ENCODE measurements around the gene ZNF408. TPM values are rescaled to one million over a fixed set of nuclear protein-coding genes. Genes with fewer than 3 reads are reported as not detected.

ZNF408 gene
- total RNA-seq, result 10 to 100 TPM; 11.0 to 14.7 TPM
- 11.8 to 17.6 reads per million in 2 donors for total RNA-seq

GRCh38 chr11:46700241-46701077 is at the start of gene ZNF408, which contains the start of gene ARHGAP1:
TSS of gene ZNF408 (plus strand) at chr11:46701031. CDS start at chr11:46701048, 17 bp downstream.
TSS of gene ARHGAP1 (minus strand) at chr11:46700619. CDS start at chr11:46696107, 4,512 bp downstream.
- H3K9me3 ChIP-seq (ENCODE audit: control insufficient read depth, low read length, poor library complexity, severe bottlenecking), result no peaks in the 10 kb centered on the region
- Mint-ChIP-seq H3K36me3 (ENCODE audit: low read depth) (peaks cover 2% of the 10 kb centered on the region), H3K4me3 (peak within 1 kb of the TSS; percentile 96), H3K4me1 (peaks cover 35% of the 10 kb centered on the region), H3K27me3 (no peaks in the 10 kb centered on the region), H3K27ac (peak within 1 kb of the TSS; percentile 97)
- ATAC-seq (peak; percentile 94), DNase-seq (peak; percentile 96 to 98 (median 97))

GRCh38 chr11:46655631-46656030 is 45.2 kb upstream of the ZNF408 start:
- peak overlapping the region; percentile 16 for H3K27ac Mint-ChIP-seq
- peaks cover 3% of the 10 kb centered on the region for H3K4me1 Mint-ChIP-seq
- H3K9me3 ChIP-seq (ENCODE audit: control insufficient read depth, low read length, poor library complexity, severe bottlenecking), result no peaks in the 10 kb centered on the region
- no peak overlapping the region for H3K4me3 Mint-ChIP-seq
- DNase-seq, result no peak
- H3K27me3 Mint-ChIP-seq, result no peaks in the 10 kb centered on the region
- peaks cover 5% of the 10 kb centered on the region for H3K36me3 Mint-ChIP-seq (ENCODE audit: low read depth)
- no peak for ATAC-seq

- Mint-ChIP-seq H3K36me3 (ENCODE audit: low read depth) (peaks cover 2% of the 10 kb centered on the region), H3K4me1 (no peaks in the 10 kb centered on the region), H3K4me3 (no peak overlapping the region), H3K27me3 (no peaks in the 10 kb centered on the region), H3K27ac (peak overlapping the region; percentile 57)
- no peaks in the 10 kb centered on the region for H3K9me3 ChIP-seq (ENCODE audit: control insufficient read depth, low read length, poor library complexity, severe bottlenecking)
- ATAC-seq (no peak), DNase-seq (no peak)
Measured at GRCh38 chr11:46657186-46657585, 43.6 kb upstream of the ZNF408 start.

- no peak overlapping the region for H3K4me3 Mint-ChIP-seq
- H3K4me1 Mint-ChIP-seq, result no peaks in the 10 kb centered on the region
- ATAC-seq (no peak), DNase-seq (no peak)
- H3K36me3 Mint-ChIP-seq (ENCODE audit: low read depth), result peaks cover 2% of the 10 kb centered on the region
- H3K27me3 Mint-ChIP-seq, result no peaks in the 10 kb centered on the region
- no peaks in the 10 kb centered on the region for H3K9me3 ChIP-seq (ENCODE audit: control insufficient read depth, low read length, poor library complexity, severe bottlenecking)
- H3K27ac Mint-ChIP-seq, result peak overlapping the region; percentile 57
Measured at GRCh38 chr11:46658259-46658658, 42.6 kb upstream of the ZNF408 start.

- ATAC-seq, result no peak
- H3K36me3 Mint-ChIP-seq (ENCODE audit: low read depth), result peaks cover 7% of the 10 kb centered on the region
- H3K9me3 ChIP-seq (ENCODE audit: control insufficient read depth, low read length, poor library complexity, severe bottlenecking), result no peaks in the 10 kb centered on the region
- no peaks in the 10 kb centered on the region for H3K4me1 Mint-ChIP-seq
- no peak for DNase-seq
- H3K4me3 Mint-ChIP-seq, result peak overlapping the region; percentile 77
- no peaks in the 10 kb centered on the region for H3K27me3 Mint-ChIP-seq
- peak overlapping the region; percentile 51 for H3K27ac Mint-ChIP-seq
Measured at GRCh38 chr11:46659908-46660307, 40.9 kb upstream of the ZNF408 start.

GRCh38 chr11:46661836-46662235 is 39.0 kb upstream of the ZNF408 start:
- no peaks in the 10 kb centered on the region for H3K9me3 ChIP-seq (ENCODE audit: control insufficient read depth, low read length, poor library complexity, severe bottlenecking)
- DNase-seq (no peak), ATAC-seq (no peak)
- peaks cover 7% of the 10 kb centered on the region for H3K36me3 Mint-ChIP-seq (ENCODE audit: low read depth)
- no peak overlapping the region for H3K4me3 Mint-ChIP-seq
- H3K4me1 Mint-ChIP-seq, result no peaks in the 10 kb centered on the region
- no peaks in the 10 kb centered on the region for H3K27me3 Mint-ChIP-seq
- H3K27ac Mint-ChIP-seq, result peak overlapping the region; percentile 34

- ATAC-seq, result no peak
- DNase-seq, result no peak
- H3K9me3 ChIP-seq (ENCODE audit: control insufficient read depth, low read length, poor library complexity, severe bottlenecking), result no peaks in the 10 kb centered on the region
- Mint-ChIP-seq H3K4me3 (no peak overlapping the region), H3K36me3 (ENCODE audit: low read depth) (peaks cover 7% of the 10 kb centered on the region), H3K4me1 (no peaks in the 10 kb centered on the region), H3K27ac (no peak overlapping the region), H3K27me3 (no peaks in the 10 kb centered on the region)
Measured at GRCh38 chr11:46662366-46662765, 38.5 kb upstream of the ZNF408 start.

- peak overlapping the region; percentile 56 for H3K27ac Mint-ChIP-seq
- no peak for ATAC-seq
- H3K4me3 Mint-ChIP-seq, result no peak overlapping the region
- DNase-seq, result no peak
- peaks cover 7% of the 10 kb centered on the region for H3K36me3 Mint-ChIP-seq (ENCODE audit: low read depth)
- H3K27me3 Mint-ChIP-seq, result no peaks in the 10 kb centered on the region
- no peaks in the 10 kb centered on the region for H3K9me3 ChIP-seq (ENCODE audit: control insufficient read depth, low read length, poor library complexity, severe bottlenecking)
- H3K4me1 Mint-ChIP-seq, result no peaks in the 10 kb centered on the region
Measured at GRCh38 chr11:46663277-46663940, 37.4 kb upstream of the ZNF408 start.

- H3K27me3 Mint-ChIP-seq, result no peaks in the 10 kb centered on the region
- no peak overlapping the region for H3K4me3 Mint-ChIP-seq
- no peaks in the 10 kb centered on the region for H3K9me3 ChIP-seq (ENCODE audit: control insufficient read depth, low read length, poor library complexity, severe bottlenecking)
- ATAC-seq (no peak), DNase-seq (no peak)
- peaks cover 7% of the 10 kb centered on the region for H3K4me1 Mint-ChIP-seq
- peak overlapping the region; percentile 66 for H3K27ac Mint-ChIP-seq
- peaks cover 8% of the 10 kb centered on the region for H3K36me3 Mint-ChIP-seq (ENCODE audit: low read depth)
Measured at GRCh38 chr11:46664612-46665011, 36.2 kb upstream of the ZNF408 start.

GRCh38 chr11:46665356-46665755 is 35.5 kb upstream of the ZNF408 start:
- no peaks in the 10 kb centered on the region for H3K9me3 ChIP-seq (ENCODE audit: control insufficient read depth, low read length, poor library complexity, severe bottlenecking)
- DNase-seq (no peak), ATAC-seq (no peak)
- peaks cover 13% of the 10 kb centered on the region for H3K4me1 Mint-ChIP-seq
- peaks cover 7% of the 10 kb centered on the region for H3K36me3 Mint-ChIP-seq (ENCODE audit: low read depth)
- H3K27me3 Mint-ChIP-seq, result no peaks in the 10 kb centered on the region
- no peak overlapping the region for H3K27ac Mint-ChIP-seq
- H3K4me3 Mint-ChIP-seq, result no peak overlapping the region

GRCh38 chr11:46666516-46666915 is 34.3 kb upstream of the ZNF408 start:
- Mint-ChIP-seq H3K36me3 (ENCODE audit: low read depth) (peaks cover 7% of the 10 kb centered on the region), H3K27me3 (no peaks in the 10 kb centered on the region), H3K27ac (peak overlapping the region; percentile 60), H3K4me1 (peaks cover 20% of the 10 kb centered on the region), H3K4me3 (no peak overlapping the region)
- DNase-seq, result no peak
- no peaks in the 10 kb centered on the region for H3K9me3 ChIP-seq (ENCODE audit: control insufficient read depth, low read length, poor library complexity, severe bottlenecking)
- ATAC-seq, result no peak

GRCh38 chr11:46667043-46667481 is 33.8 kb upstream of the ZNF408 start:
- ATAC-seq, result no peak
- no peak for DNase-seq
- Mint-ChIP-seq H3K27ac (peak overlapping the region; percentile 60), H3K4me1 (peaks cover 24% of the 10 kb centered on the region), H3K4me3 (no peak overlapping the region), H3K36me3 (ENCODE audit: low read depth) (peaks cover 7% of the 10 kb centered on the region), H3K27me3 (no peaks in the 10 kb centered on the region)
- H3K9me3 ChIP-seq (ENCODE audit: control insufficient read depth, low read length, poor library complexity, severe bottlenecking), result no peaks in the 10 kb centered on the region

- no peak overlapping the region for H3K4me3 Mint-ChIP-seq
- H3K4me1 Mint-ChIP-seq, result peaks cover 35% of the 10 kb centered on the region
- H3K27ac Mint-ChIP-seq, result no peak overlapping the region
- no peak for DNase-seq
- no peaks in the 10 kb centered on the region for H3K27me3 Mint-ChIP-seq
- no peak for ATAC-seq
- H3K36me3 Mint-ChIP-seq (ENCODE audit: low read depth), result peaks cover 8% of the 10 kb centered on the region
- H3K9me3 ChIP-seq (ENCODE audit: control insufficient read depth, low read length, poor library complexity, severe bottlenecking), result no peaks in the 10 kb centered on the region
Measured at GRCh38 chr11:46668480-46669085, 32.2 kb upstream of the ZNF408 start.

All from T-helper 17 cell (primary cell).